HCT116 (cell line): ENCODE results near the gene TBC1D21. TPM values are rescaled to one million over a fixed set of nuclear protein-coding genes. Genes with fewer than 3 reads are reported as not detected.

Experiments used
- ATAC-seq: fragments of 200-7000 bp; cut with Tn5 transposase; 2 replicates; pipeline ENCODE4 v1.9.1; 2020; ENCODE audit warnings: mild to moderate bottlenecking, moderate library complexity
- BruUV-seq: library from RNA; stranded (reverse); fragments of 400-500 nt; replicated peaks from 2 replicates; lab custom pipeline; 2021; lab: Mats Ljungman, UMichigan
- CTCF ChIA-PET: fragments of 300-600 bp; sonication (Branson Sonifier 250); formaldehyde crosslinking; loops from one replicate; lab custom pipeline; 2021; ENCODE audit warnings: antibody characterized with exemption; lab: Charles Lee
- POLR2A ChIA-PET: fragments of 300-600, 350-600 bp; sonication (Branson Sonifier 250); formaldehyde crosslinking; loops from one replicate; lab custom pipeline; 2021; ENCODE audit warnings: antibody characterized with exemption; lab: Charles Lee
- RAD21 ChIA-PET, 2 experiments: fragments of 300-600 bp; sonication (Branson Sonifier 250); formaldehyde crosslinking; loops; one replicate each; lab custom pipeline; 2023; ENCODE audit warnings: low total read pairs in 2 of 2; ENCODE audit not compliant: uncharacterized antibody in 2 of 2, unreplicated experiment in 2 of 2, low non-redundant PET in 1 of 2; lab: Charles Lee
- DNase-seq: peaks from one replicate; pipeline ENCODE4 v3.0.0-alpha.2; 2010; ENCODE audit warnings: low read depth, low spot score
- H2AFZ ChIP-seq: fragments of 200-600 bp; shearing (Covaris generic), sonication (generic); 2 replicates; pipeline ENCODE4 v1.6.1; 2017; ENCODE audit warnings: low read depth, mixed run types, mixed read lengths, antibody characterized with exemption, low read length; ENCODE audit not compliant: poor library complexity, severe bottlenecking
- H3K27ac ChIP-seq: 2 replicates; pipeline ENCODE4 v1.5.1; 2012; ENCODE audit warnings: low read depth, low read length
- H3K27me3 ChIP-seq: fragments of 200-600 bp; sonication (generic); 2 replicates; pipeline ENCODE4 v1.6.1; 2016; ENCODE audit warnings: mixed run types, low read length, mixed read lengths; ENCODE audit not compliant: insufficient read depth
- H3K36me3 ChIP-seq, 2 experiments: fragments of 200-500 bp in 1 of 2; fragments of 200-600 bp in 1 of 2; sonication (Bioruptor generic) in 1 of 2; sonication (generic) in 1 of 2; 2 replicates each; pipeline versions ENCODE4 v1.5.1 to v1.6.1; 2014 to 2016; ENCODE audit warnings: low read length in 2 of 2, inconsistent platforms in 1 of 2, mixed read lengths in 1 of 2, mixed run types in 1 of 2; ENCODE audit not compliant: insufficient read depth in 2 of 2, control insufficient read depth in 1 of 2
- H3K4me1 ChIP-seq, 2 experiments: fragments of 200-600 bp in 1 of 2; sonication (generic) in 1 of 2; 2 replicates each; pipeline versions ENCODE4 v1.5.1 to v1.6.1; 2012 to 2017; ENCODE audit warnings: low read length in 2 of 2, inconsistent platforms in 1 of 2, mild to moderate bottlenecking in 1 of 2, mixed read lengths in 1 of 2, mixed run types in 1 of 2, moderate library complexity in 1 of 2; ENCODE audit not compliant: insufficient read depth in 2 of 2, control insufficient read depth in 1 of 2
- H3K4me2 ChIP-seq: fragments of 200-600 bp; sonication (generic); 2 replicates; pipeline ENCODE4 v1.6.1; 2017; ENCODE audit warnings: mixed run types, low read length, mixed read lengths
- H3K4me3 ChIP-seq, 2 experiments: fragments of 200-600 bp in 1 of 2; sonication (generic) in 1 of 2; replicated peaks in 1 of 2; 2 replicates each; pipeline ENCODE4 v1.5.1; 2011 to 2016; ENCODE audit warnings: low read length in 2 of 2, control low read depth in 1 of 2, low read depth in 1 of 2, mild to moderate bottlenecking in 1 of 2, mixed read lengths in 1 of 2, mixed run types in 1 of 2
- H3K79me2 ChIP-seq: fragments of 200-600 bp; sonication (generic); 2 replicates; pipeline ENCODE4 v1.6.1; 2017; ENCODE audit warnings: mild to moderate bottlenecking, mixed run types, low read length, moderate library complexity, mixed read lengths; ENCODE audit not compliant: insufficient read depth
- H3K9ac ChIP-seq: fragments of 200-600 bp; sonication (generic); 2 replicates; pipeline ENCODE4 v1.6.1; 2016; ENCODE audit warnings: low read length, mixed read lengths
- H3K9me2 ChIP-seq: fragments of 200-600 bp; sonication (generic), shearing (Covaris generic); 2 replicates; pipeline ENCODE4 v1.6.1; 2017; ENCODE audit warnings: mixed run types, mild to moderate bottlenecking, moderate library complexity; ENCODE audit not compliant: insufficient read depth
- H3K9me3 ChIP-seq, 2 experiments: fragments of 200-500 bp in 1 of 2; fragments of 200-600 bp in 1 of 2; sonication (Bioruptor generic) in 1 of 2; sonication (generic) in 1 of 2; 2 replicates each; pipeline ENCODE4 v1.6.1; 2014 to 2017; ENCODE audit warnings: low read length in 2 of 2, mixed read lengths in 2 of 2, inconsistent platforms in 1 of 2, low read depth in 1 of 2, mild to moderate bottlenecking in 1 of 2, mixed run types in 1 of 2, moderate library complexity in 1 of 2; ENCODE audit not compliant: control insufficient read depth in 1 of 2, insufficient read depth in 1 of 2
- H4K20me1 ChIP-seq: fragments of 200-600 bp; sonication (generic), shearing (Covaris generic); 2 replicates; pipeline ENCODE4 v1.6.1; 2017; ENCODE audit warnings: mixed run types, mild to moderate bottlenecking, moderate library complexity; ENCODE audit not compliant: insufficient read depth
- FOSL1 ChIP-seq: IDR thresholded peaks from 2 replicates; pipeline ENCODE4 v1.6.1; 2012; ENCODE audit warnings: low read depth
- JUND ChIP-seq: IDR thresholded peaks from 2 replicates; pipeline ENCODE4 v1.6.1; 2012
- POLR2A ChIP-seq: IDR thresholded peaks from 2 replicates; pipeline ENCODE4 v1.7.0; 2011; ENCODE audit warnings: borderline replicate concordance; ENCODE audit not compliant: insufficient read depth, insufficient read length; ENCODE audit errors: extremely low read depth
- RAD21 ChIP-seq: IDR thresholded peaks from 2 replicates; pipeline ENCODE4 v1.6.1; 2012; ENCODE audit warnings: low read depth, mild to moderate bottlenecking
- SIN3A ChIP-seq: IDR thresholded peaks from 2 replicates; pipeline ENCODE4 v1.6.1; 2012; ENCODE audit warnings: low read depth
- SP1 ChIP-seq: IDR thresholded peaks from 2 replicates; pipeline ENCODE4 v1.6.1; 2012; ENCODE audit warnings: low read depth
- SRF ChIP-seq: IDR thresholded peaks from 2 replicates; pipeline ENCODE4 v1.6.1; 2012; ENCODE audit warnings: low read depth
- TCF7L2 ChIP-seq: IDR thresholded peaks from 2 replicates; pipeline ENCODE4 v1.7.0; 2011; ENCODE audit warnings: borderline replicate concordance, inconsistent platforms; ENCODE audit not compliant: insufficient read depth, insufficient read length; ENCODE audit errors: extremely low read depth
- YY1 ChIP-seq: IDR thresholded peaks from 2 replicates; pipeline ENCODE4 v1.6.1; 2011; ENCODE audit warnings: low read length, low read depth, moderate library complexity, mild to moderate bottlenecking; ENCODE audit not compliant: insufficient replicate concordance; ENCODE audit errors: extremely low read depth
- ZNF274 ChIP-seq: fragments of 200-500 bp; sonication (Bioruptor generic); IDR thresholded peaks from 2 replicates; pipeline ENCODE4 v1.6.1; 2014; ENCODE audit warnings: mild to moderate bottlenecking, low read depth, low read length, inconsistent platforms
- intact Hi-C: fragments of 100-400 bp; cut with micrococcal nuclease; formaldehyde crosslinking; loops from 2 replicates; pipeline ENCODE4 v1.10.0; 2022
- total RNA-seq: library from RNA; stranded (reverse); gene quantifications from one replicate; pipeline ENCODE4 v1.2.1, GENCODE V29; 2021; ENCODE audit not compliant: unreplicated experiment
- TF ChIP-seq, protein P1 (sequence below): IDR thresholded peaks from 2 replicates; pipeline ENCODE4 v1.6.1; 2012; ENCODE audit warnings: low read depth
- TF ChIP-seq, protein P2 (sequence below), 3 experiments: fragments of 200-600 bp in 1 of 3; sonication (generic) in 1 of 3; IDR thresholded peaks in 2 of 3; conservative IDR thresholded peaks in 1 of 3; 2 replicates each; pipeline ENCODE4 v1.5.1; 2012 to 2017; ENCODE audit warnings: low read depth in 2 of 3, low read length in 2 of 3, antibody characterized with exemption in 1 of 3, borderline replicate concordance in 1 of 3, control low read depth in 1 of 3, mild to moderate bottlenecking in 1 of 3, mixed read lengths in 1 of 3, mixed run types in 1 of 3, moderate library complexity in 1 of 3; ENCODE audit not compliant: insufficient read depth in 1 of 3

Gene TBC1D21
- total RNA-seq, 1 experiment from 2014 or later: not detected

DNA sequence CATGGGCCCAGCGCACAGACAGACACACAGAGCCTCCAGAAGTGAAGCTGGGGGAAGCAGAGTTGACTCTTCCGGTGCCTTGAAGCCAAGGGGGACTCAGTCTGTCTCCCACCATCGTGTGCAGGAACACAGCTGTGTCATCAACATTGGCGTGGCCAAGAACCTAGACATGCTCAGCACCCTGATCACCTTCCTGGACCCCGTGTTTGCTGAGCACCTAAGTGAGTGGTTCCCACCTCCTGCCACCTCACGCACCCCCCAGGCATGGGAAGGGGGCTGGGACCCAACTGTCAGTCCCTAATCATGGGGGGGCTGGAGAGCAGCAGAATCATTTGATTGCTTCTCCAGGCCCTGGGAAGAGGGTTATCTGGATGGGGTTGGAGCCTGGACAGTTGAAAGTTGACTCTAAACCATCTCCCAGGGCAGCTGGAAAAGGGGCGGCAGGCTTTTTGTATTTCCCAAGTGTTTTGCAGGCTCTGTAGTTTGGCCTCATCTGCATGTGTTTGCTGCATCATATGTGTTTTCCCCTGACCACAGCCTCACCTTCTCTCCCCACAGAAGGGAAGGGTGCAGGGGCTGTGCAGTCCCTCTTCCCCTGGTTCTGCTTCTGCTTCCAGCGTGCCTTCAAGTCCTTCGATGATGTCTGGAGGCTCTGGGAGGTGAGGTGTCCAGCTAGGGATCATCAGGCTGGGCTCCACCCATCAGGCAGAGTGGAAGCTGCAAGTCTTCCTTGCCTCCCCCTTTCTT lies 12.8 kb downstream of the TBC1D21 start:
- no peak for DNase-seq
- H3K27me3 ChIP-seq: peaks cover 25% of the 10 kb centered on the region; the same call in 1 of the 2 replicates

More for the DNA sequence above, 12.8 kb downstream of the TBC1D21 start:
- BruUV-seq: no TSS peak
- CTCF ChIA-PET: interaction anchor here (0.7 kb wide), 1 partner anchor 12 kb away, joined by 3 read pairs; no protein-coding TSS in a partner anchor
- H4K20me1 ChIP-seq: no peaks in the 10 kb centered on the region
- POLR2A ChIA-PET: no interaction called here
- H3K79me2 ChIP-seq: no peaks in the 10 kb centered on the region
- H3K9me2 ChIP-seq: no peaks in the 10 kb centered on the region
- TF ChIP-seq SIN3A (no peak), FOSL1 (no peak), ZNF274 (no peak), SP1 (no peak), JUND (no peak), YY1 (no peak), TCF7L2 (no peak), SRF (no peak), POLR2A (no peak), RAD21 (no peak)
- TF ChIP-seq, protein P1, sequence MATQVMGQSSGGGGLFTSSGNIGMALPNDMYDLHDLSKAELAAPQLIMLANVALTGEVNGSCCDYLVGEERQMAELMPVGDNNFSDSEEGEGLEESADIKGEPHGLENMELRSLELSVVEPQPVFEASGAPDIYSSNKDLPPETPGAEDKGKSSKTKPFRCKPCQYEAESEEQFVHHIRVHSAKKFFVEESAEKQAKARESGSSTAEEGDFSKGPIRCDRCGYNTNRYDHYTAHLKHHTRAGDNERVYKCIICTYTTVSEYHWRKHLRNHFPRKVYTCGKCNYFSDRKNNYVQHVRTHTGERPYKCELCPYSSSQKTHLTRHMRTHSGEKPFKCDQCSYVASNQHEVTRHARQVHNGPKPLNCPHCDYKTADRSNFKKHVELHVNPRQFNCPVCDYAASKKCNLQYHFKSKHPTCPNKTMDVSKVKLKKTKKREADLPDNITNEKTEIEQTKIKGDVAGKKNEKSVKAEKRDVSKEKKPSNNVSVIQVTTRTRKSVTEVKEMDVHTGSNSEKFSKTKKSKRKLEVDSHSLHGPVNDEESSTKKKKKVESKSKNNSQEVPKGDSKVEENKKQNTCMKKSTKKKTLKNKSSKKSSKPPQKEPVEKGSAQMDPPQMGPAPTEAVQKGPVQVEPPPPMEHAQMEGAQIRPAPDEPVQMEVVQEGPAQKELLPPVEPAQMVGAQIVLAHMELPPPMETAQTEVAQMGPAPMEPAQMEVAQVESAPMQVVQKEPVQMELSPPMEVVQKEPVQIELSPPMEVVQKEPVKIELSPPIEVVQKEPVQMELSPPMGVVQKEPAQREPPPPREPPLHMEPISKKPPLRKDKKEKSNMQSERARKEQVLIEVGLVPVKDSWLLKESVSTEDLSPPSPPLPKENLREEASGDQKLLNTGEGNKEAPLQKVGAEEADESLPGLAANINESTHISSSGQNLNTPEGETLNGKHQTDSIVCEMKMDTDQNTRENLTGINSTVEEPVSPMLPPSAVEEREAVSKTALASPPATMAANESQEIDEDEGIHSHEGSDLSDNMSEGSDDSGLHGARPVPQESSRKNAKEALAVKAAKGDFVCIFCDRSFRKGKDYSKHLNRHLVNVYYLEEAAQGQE: no peak
- TF ChIP-seq, protein P2, sequence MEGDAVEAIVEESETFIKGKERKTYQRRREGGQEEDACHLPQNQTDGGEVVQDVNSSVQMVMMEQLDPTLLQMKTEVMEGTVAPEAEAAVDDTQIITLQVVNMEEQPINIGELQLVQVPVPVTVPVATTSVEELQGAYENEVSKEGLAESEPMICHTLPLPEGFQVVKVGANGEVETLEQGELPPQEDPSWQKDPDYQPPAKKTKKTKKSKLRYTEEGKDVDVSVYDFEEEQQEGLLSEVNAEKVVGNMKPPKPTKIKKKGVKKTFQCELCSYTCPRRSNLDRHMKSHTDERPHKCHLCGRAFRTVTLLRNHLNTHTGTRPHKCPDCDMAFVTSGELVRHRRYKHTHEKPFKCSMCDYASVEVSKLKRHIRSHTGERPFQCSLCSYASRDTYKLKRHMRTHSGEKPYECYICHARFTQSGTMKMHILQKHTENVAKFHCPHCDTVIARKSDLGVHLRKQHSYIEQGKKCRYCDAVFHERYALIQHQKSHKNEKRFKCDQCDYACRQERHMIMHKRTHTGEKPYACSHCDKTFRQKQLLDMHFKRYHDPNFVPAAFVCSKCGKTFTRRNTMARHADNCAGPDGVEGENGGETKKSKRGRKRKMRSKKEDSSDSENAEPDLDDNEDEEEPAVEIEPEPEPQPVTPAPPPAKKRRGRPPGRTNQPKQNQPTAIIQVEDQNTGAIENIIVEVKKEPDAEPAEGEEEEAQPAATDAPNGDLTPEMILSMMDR (IDR thresholded peaks at IDR 0.05 in 2 of 3, conservative IDR thresholded peaks at IDR 0.05 in 1 of 3; ENCODE audit: borderline replicate concordance in 1 of 3, insufficient read depth in 1 of 3, low read depth in 2 of 3, low read length in 2 of 3): no peak
- no peak overlapping the region for H3K27ac ChIP-seq
- H3K9me3 ChIP-seq: no peaks in the 10 kb centered on the region
- no peak overlapping the region for H3K4me2 ChIP-seq
- no peak overlapping the region for H2AFZ ChIP-seq
- no peak overlapping the region for H3K9ac ChIP-seq
- H3K36me3 ChIP-seq: no peaks in the 10 kb centered on the region
- no peak overlapping the region for H3K4me3 ChIP-seq
- intact Hi-C loops: no loop called here
- RAD21 ChIA-PET: no interaction called here
- H3K4me1 ChIP-seq: no peaks in the 10 kb centered on the region
- no peak for ATAC-seq
